ENCODE results near the gene MDFIC. TPM values are rescaled to one million over a fixed set of nuclear protein-coding genes. Genes with fewer than 3 reads are reported as not detected.

Gene MDFIC
- total RNA-seq, 3 donors from 2014 or later = 10.4 to 29.5 (median 13.0) TPM

DNA sequence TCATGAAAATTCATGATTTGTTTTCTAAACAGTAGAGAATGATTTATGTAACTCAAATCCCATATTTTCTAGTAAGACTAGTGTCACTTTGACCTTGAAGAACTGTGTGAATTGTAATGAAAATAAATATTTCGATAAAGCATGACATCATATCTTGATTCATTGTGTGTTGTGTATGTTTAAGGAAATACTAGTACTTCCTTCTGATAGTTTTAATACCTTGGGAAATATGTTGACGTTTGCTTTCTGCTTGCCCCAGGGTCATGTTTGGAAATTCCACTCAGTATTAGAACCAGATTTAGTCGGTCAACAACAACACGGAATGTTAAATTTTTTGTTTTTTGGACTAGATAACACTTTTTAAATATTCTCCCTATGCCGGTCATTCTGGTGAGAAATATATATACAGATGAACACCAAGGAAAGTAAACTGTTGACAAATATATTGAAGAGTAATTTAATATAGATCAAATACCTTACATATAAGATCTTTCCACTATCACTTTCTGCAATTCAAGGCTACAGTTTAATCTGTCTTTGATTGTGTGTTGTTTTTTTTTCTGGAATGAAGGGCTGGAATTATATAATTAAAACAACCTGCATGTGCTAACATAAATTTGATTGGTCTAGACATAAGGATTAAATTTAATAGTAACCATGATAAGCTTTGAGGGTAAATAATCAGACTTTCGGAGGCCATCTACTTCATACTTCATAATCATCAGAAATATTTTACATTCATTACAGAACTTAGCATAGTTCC is 126.2 kb downstream of the MDFIC start:
- Histone ChIP-seq H3K9me3 (no peaks in the 10 kb centered on the region), H3K4me1 (ENCODE audit: low read depth) (no peaks in the 10 kb centered on the region), H3K4me3 (no peak overlapping the region), H3K36me3 (ENCODE audit: low read depth) (no peaks in the 10 kb centered on the region)
- intact Hi-C loops (cut with DNase I, micrococcal nuclease) = no loop called here
- DNase-seq = no peak
- TF ChIP-seq, protein P1, sequence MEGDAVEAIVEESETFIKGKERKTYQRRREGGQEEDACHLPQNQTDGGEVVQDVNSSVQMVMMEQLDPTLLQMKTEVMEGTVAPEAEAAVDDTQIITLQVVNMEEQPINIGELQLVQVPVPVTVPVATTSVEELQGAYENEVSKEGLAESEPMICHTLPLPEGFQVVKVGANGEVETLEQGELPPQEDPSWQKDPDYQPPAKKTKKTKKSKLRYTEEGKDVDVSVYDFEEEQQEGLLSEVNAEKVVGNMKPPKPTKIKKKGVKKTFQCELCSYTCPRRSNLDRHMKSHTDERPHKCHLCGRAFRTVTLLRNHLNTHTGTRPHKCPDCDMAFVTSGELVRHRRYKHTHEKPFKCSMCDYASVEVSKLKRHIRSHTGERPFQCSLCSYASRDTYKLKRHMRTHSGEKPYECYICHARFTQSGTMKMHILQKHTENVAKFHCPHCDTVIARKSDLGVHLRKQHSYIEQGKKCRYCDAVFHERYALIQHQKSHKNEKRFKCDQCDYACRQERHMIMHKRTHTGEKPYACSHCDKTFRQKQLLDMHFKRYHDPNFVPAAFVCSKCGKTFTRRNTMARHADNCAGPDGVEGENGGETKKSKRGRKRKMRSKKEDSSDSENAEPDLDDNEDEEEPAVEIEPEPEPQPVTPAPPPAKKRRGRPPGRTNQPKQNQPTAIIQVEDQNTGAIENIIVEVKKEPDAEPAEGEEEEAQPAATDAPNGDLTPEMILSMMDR (IDR thresholded peaks at IDR 0.05) = no peak
- no peak for ATAC-seq

DNA sequence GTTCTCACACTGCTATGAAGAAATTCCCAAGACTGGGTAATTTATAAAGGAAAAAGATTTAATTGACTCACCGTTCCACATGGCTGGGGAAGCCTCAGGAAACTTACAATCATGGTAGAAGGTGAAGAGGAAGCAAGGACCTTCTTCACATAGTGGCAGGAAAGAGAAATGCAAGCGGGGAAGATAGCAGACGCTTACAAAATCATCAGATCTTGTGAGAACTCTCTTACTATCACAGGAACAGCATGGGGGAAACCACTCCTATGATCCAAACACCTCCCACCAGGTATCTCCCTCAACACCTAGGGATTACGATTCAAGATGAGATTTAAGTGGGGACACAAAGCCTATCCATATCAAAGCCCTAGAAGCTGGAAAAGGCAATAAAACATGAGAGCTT is 130.8 kb downstream of the MDFIC start:
- intact Hi-C loops (cut with DNase I, micrococcal nuclease) = no loop called here
- H3K36me3 ChIP-seq (ENCODE audit: low read depth) = no peaks in the 10 kb centered on the region
- no peaks in the 10 kb centered on the region for H3K9me3 ChIP-seq
- DNase-seq (no peak), ATAC-seq (no peak)
- TF ChIP-seq, protein P1 (IDR thresholded peaks at IDR 0.05) = no peak
- no peak overlapping the region for H3K4me3 ChIP-seq
- H3K4me1 ChIP-seq (ENCODE audit: low read depth) = no peaks in the 10 kb centered on the region

- TF ChIP-seq, protein P1 (IDR thresholded peaks at IDR 0.05) = no peak
- ATAC-seq (no peak), DNase-seq (no peak)
Observed at GRCh38 chr7:115054478-115055065, 132.7 kb downstream of the MDFIC start.

GRCh38 chr7:115056019-115056418 is 134.1 kb downstream of the MDFIC start:
- Histone ChIP-seq H3K9me3 (no peaks in the 10 kb centered on the region), H3K36me3 (ENCODE audit: low read depth) (no peaks in the 10 kb centered on the region), H3K4me1 (ENCODE audit: low read depth) (no peaks in the 10 kb centered on the region), H3K4me3 (no peak overlapping the region)
- TF ChIP-seq, protein P1 (IDR thresholded peaks at IDR 0.05) = no peak
- DNase-seq (peak in 2 of 3 donors; percentile 15 to 35), ATAC-seq (peak; percentile 54)
- intact Hi-C loops (cut with DNase I, micrococcal nuclease) = no loop called here

More at GRCh38 chr7:115054478-115055065, 132.7 kb downstream of the MDFIC start:
- no peaks in the 10 kb centered on the region for H3K9me3 ChIP-seq
- no peaks in the 10 kb centered on the region for H3K36me3 ChIP-seq (ENCODE audit: low read depth)
- intact Hi-C loops (cut with DNase I, micrococcal nuclease) = no loop called here
- no peaks in the 10 kb centered on the region for H3K4me1 ChIP-seq (ENCODE audit: low read depth)
- H3K4me3 ChIP-seq = no peak overlapping the region

DNA sequence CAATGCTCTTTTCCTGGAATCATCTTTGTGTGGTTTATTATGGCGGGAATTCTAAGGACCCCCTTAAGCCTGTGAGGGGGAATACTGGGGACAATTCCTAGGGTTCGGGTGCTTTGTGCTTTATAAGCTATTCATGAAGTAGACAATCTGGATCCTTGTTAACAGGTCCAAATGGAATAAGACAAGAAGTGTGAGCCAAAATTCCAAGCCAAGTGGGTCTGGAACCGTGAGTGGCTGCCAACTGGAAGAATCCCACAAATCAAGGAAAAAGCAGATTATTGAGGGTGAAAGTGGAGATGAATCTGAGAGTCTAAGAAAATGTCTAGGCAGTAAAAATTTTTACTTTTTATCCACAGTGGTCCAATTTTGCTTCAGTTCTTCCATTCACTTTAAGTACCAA is 136.8 kb downstream of the MDFIC start:
- intact Hi-C loops (cut with DNase I, micrococcal nuclease) = no loop called here
- H3K36me3 ChIP-seq (ENCODE audit: low read depth) = no peaks in the 10 kb centered on the region
- no peaks in the 10 kb centered on the region for H3K4me1 ChIP-seq (ENCODE audit: low read depth)
- ATAC-seq (no peak), DNase-seq (no peak)
- H3K9me3 ChIP-seq = no peaks in the 10 kb centered on the region
- TF ChIP-seq, protein P1 (IDR thresholded peaks at IDR 0.05) = no peak
- no peak overlapping the region for H3K4me3 ChIP-seq
